CD4-positive, alpha-beta T cell treated with Interleukin-17A for 4 hours (primary cell): ENCODE data around the gene COPZ2.
"Not testable (repeated sequence)": the region's sequence is repeated elsewhere in the genome, so short reads cannot be mapped to it uniquely, and the experiment has no call there.

Source experiments
- DNase-seq: peaks from one replicate; pipeline ENCODE4 v3.0.0-alpha.2; 2020; ENCODE audit warnings: mixed read lengths

COPZ2 gene

GRCh38 chr17:48003417-48004151 lies 34.0 kb downstream of the COPZ2 start:
- DNase-seq = no peak

GRCh38 chr17:48002916-48003416 lies 34.6 kb downstream of the COPZ2 start:
- DNase-seq = no peak

- DNase-seq = no peak
Observed at GRCh38 chr17:48002266-48002915, 35.2 kb downstream of the COPZ2 start.

GRCh38 chr17:48001657-48002056 lies 35.9 kb downstream of the COPZ2 start:
- DNase-seq = not testable (repeated sequence)

- DNase-seq = no peak
Observed at GRCh38 chr17:48001197-48001596, 36.4 kb downstream of the COPZ2 start.

GRCh38 chr17:47999582-47999981 lies 38.0 kb downstream of the COPZ2 start:
- DNase-seq = no peak

GRCh38 chr17:47998044-47998443 lies 39.6 kb downstream of the COPZ2 start:
- no peak for DNase-seq

- no peak for DNase-seq
Observed at GRCh38 chr17:47997586-47997985, 40.0 kb downstream of the COPZ2 start.

- DNase-seq = no peak
Observed at GRCh38 chr17:47996201-47996600, 41.4 kb downstream of the COPZ2 start.

GRCh38 chr17:47995241-47995935 lies 42.2 kb downstream of the COPZ2 start:
- DNase-seq = no peak

- no peak for DNase-seq
Observed at GRCh38 chr17:47994724-47995123, 42.9 kb downstream of the COPZ2 start.

- no peak for DNase-seq
Observed at GRCh38 chr17:47993964-47994363, 43.6 kb downstream of the COPZ2 start.

GRCh38 chr17:47993031-47993564 lies 44.5 kb downstream of the COPZ2 start:
- no peak for DNase-seq

- no peak for DNase-seq
Observed at GRCh38 chr17:47992216-47992615, 45.4 kb downstream of the COPZ2 start.

- DNase-seq = no peak
Observed at GRCh38 chr17:47990962-47991731, 46.5 kb downstream of the COPZ2 start.

- no peak for DNase-seq
Observed at GRCh38 chr17:47989700-47990099, 47.9 kb downstream of the COPZ2 start.

- DNase-seq = no peak
Observed at GRCh38 chr17:47989159-47989558, 48.4 kb downstream of the COPZ2 start.

GRCh38 chr17:47988445-47988844 lies 49.2 kb downstream of the COPZ2 start:
- not testable (repeated sequence) for DNase-seq

- no peak for DNase-seq
Observed at GRCh38 chr17:47987240-47987835, 50.3 kb downstream of the COPZ2 start.

GRCh38 chr17:47986520-47986919 lies 51.1 kb downstream of the COPZ2 start:
- DNase-seq = no peak

GRCh38 chr17:47983492-47984223 lies 53.9 kb downstream of the COPZ2 start:
- no peak for DNase-seq
